SIG-M5 treated with dmso at 0.1 percent for 504 hours (cell line): Measurements from ENCODE around the gene MECP2.
"Not testable (repeated sequence)": the region's sequence is repeated elsewhere in the genome, so short reads cannot be mapped to it uniquely, and the experiment has no call there.

ENCODE experiments used
- DNase-seq: peaks from one replicate; lab custom pipeline; 2025; ENCODE audit not compliant: unreplicated experiment; lab: John Stamatoyannopoulos, UW

Gene MECP2

GRCh38 chrX:154097589-154098541 is at the start of gene MECP2:
Gene MECP2 (minus strand): TSS chrX:154097717.
- peak; percentile 88 for DNase-seq

- not testable (repeated sequence) for DNase-seq
Measured at GRCh38 chrX:154144010-154144409, 46.5 kb upstream of the MECP2 start, which contains the start of gene OPN1LW. Gene OPN1LW (plus strand): TSS chrX:154144243. CDS start chrX:154144284, 41 bp downstream.

DNA sequence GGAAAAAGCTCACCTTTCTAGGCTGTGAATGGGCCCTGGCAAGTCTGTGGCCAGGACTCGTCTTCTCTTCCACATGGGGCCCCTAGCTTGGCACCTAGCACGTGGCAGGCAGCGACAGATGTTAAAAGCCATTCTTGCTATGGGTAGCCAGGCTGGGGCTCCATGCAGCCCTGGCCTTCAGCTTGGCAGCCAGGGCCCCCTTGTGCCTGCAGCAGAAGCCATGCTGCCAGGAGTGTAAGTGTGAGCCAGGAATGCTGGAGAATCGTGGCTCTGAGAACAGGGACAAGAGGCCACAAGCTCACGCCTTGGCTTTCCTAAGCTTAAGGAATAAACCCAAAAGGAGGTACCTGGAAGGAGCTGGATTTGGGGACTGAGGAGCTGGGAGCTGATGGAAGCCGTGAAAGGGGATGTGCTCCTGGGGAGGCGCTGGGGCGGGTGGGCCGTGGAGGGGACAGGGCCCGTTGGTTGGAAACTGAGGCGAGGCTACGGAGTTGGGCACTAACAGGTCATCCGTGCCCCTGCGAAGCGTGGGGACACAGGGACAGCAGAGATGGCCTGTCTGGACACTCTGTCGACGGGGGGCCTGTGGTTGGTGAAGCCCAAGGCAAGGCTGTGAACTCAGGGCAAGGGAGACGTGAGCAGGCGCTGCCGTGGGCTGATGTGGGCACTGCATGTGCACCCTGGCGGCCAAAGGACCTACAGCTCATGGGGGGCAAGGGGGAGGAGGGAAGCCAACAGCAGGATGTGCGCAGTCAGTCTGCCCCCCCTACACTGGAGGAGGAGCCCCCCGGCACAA is 45.6 kb upstream of the MECP2 start:
- DNase-seq, result no peak

GRCh38 chrX:154142386-154142785 is 44.9 kb upstream of the MECP2 start:
- DNase-seq, result no peak

DNA sequence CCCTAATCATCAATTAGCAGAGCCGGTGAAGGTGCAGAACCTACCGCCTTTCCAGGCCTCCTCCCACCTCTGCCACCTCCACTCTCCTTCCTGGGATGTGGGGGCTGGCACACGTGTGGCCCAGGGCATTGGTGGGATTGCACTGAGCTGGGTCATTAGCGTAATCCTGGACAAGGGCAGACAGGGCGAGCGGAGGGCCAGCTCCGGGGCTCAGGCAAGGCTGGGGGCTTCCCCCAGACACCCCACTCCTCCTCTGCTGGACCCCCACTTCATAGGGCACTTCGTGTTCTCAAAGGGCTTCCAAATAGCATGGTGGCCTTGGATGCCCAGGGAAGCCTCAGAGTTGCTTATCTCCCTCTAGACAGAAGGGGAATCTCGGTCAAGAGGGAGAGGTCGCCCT is 43.2 kb upstream of the MECP2 start:
- no peak for DNase-seq

GRCh38 chrX:154140206-154140605 is 42.7 kb upstream of the MECP2 start:
- no peak for DNase-seq

DNA sequence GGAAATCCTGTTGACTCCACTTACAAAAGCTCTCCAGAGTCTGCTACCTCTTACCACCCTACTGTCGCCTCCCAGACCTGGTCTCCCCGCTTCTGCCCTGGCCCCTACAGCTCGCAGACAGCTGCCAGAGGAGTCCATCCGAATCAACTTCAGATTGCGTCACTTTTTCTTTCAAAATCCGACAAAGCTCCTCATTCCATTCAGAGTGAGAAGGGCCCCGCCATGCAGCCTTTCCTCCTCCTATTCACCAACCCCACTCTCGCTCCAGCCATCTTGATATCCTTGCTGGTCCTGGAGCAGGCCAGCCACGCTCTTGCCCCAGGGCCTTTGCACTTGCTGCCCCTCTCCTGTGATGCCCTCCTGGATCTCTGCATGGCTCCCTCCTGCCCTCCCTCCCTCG is 41.3 kb upstream of the MECP2 start:
- no peak for DNase-seq

DNA sequence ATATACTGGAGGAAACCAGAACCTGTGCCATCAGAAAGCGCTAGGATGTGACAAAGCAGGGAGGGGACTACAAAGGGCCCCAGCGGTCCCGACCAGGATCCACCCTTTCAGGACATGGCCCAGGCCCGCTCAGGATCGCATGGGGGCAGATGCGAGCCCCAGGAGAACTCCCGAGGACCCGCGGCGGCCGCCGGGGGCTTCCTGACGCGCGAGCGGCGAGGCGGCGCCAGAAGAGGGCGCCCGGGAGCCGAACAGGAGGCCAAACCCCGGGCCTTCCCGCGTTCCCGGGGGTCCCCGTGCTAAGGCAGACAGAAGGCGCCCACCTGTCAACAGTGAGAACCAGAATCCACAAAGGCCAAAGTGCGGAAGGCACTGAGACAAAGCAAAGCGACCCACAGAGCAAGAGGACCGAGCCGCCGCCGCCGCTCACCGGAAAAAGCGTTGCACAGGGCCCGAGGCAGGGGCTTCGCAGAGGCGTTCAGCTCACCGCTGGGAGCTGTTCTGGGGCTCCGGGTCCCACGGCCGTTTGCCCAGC is 39.2 kb upstream of the MECP2 start:
- DNase-seq, result peak; percentile 18

GRCh38 chrX:154135458-154136229 is 38.1 kb upstream of the MECP2 start:
- no peak for DNase-seq

GRCh38 chrX:154132366-154132765 is 34.8 kb upstream of the MECP2 start:
- no peak for DNase-seq

GRCh38 chrX:154131955-154132354 is 34.4 kb upstream of the MECP2 start:
- DNase-seq, result no peak

DNA sequence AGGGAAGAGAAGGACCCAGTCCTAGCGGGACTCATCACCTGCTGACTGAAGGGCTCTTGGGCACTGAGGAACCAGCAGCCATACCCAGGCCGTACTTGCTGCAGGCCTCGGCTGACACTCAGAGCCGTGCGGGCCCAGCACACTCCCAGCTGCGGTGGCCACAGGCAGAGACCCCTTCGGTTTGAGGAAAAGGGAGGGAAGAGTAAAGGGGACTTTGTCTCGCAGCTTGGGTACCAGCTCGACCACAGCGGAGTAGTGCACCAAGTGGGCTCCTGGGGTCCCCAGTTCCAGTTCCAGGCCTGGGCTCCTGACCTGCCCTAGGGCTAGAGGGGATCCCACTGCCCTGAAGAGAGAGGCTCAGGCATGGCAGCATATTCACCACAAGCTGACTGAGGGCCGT is 28.6 kb upstream of the MECP2 start:
- no peak for DNase-seq

DNA sequence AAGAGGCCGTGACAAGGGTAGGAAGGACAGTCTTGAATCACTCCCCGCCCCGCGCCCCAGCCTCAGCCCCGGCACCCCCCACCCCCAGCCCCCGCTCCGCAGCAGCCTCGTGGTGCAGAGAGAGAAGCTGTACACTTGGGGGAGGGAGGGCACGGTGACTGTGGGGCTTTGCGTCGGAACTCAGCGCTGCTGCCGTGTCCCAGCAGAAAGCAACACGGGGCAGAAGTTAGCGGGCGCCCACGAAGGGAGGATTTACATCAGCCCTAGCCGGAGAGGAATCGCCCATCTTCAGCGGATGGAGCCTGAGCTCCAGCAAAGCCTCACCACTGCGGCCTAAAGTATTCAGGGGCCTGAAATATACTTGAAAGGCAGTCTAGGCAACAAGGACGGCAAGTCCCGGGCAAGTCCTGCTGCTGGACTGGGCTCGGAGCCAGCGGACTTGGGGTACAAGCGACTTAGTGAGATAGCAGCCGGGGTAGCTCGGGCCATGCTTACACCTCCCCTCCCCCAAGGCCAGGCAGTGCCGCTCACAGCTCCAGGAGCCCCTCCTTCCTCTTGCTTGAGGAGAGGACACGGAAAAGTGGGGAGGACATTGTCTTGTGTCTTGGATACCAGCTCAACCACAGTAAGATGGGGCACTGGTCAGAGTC is 28.0 kb upstream of the MECP2 start:
- DNase-seq, result no peak

DNA sequence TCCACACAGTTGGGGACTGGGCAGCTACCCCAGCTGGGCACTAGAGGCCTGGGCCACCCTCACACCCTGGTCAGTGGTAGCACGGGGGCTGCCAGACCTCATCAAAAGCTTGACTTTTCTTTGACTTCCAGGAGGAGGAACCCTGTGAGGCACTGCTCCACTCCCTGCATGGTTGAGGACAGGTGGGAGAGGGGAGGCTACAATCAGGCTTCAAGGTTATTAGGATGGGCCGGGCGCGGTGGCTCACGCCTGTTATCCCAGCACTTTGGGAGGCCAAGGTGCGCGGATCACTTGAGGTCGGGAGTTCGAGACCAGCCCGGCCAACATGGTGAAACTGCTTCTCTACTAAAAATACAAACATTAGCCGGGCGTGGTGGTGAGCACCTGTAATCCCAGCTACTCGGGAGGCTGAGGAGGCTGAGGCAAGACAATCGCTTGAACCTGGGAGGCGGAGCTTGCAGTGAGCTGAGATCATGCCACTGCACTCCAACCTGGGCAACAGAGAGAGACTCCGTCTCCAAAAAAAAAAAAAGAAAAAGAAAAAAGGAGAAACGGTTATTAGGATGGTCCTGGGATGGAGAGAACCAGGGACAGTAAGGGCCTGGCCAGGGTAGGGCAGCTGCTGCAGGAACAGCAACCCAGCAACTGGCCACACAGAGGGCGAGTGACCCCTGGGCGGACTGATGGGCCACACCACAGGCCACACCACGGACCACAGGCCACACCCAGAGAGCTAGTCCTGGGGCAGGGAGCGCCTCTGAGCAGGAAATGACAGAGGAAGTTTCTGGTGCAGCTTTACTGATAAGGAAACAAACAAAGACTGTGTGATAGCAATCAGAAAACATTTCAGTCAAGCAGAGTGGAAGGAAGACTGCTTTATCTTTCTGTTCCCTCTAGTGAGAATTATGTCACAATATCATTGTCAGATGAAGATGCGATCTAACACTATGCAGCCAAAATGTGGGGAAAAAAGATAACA is 26.0 kb upstream of the MECP2 start:
- DNase-seq, result peak; percentile 54

DNA sequence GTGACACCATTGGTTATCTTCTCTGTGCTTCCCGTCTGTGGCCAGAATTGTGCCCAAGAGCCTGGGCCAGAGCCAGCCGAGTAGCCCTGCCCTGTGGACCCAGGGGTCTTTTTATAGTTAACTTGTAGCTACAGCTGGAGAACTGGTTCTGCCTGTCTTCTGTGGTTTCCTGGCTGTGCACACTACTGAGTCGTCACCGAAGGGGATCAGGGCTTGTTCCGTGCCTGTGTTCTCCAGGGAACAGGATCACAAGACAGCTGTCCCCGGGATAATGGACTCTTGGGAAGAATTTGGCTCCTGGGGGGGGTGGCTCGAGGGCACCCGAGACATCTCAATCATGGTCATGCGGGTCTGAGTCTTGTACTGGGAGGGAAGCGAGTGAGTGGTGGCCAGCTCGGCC is 24.4 kb upstream of the MECP2 start:
- peak; percentile 34 for DNase-seq

DNA sequence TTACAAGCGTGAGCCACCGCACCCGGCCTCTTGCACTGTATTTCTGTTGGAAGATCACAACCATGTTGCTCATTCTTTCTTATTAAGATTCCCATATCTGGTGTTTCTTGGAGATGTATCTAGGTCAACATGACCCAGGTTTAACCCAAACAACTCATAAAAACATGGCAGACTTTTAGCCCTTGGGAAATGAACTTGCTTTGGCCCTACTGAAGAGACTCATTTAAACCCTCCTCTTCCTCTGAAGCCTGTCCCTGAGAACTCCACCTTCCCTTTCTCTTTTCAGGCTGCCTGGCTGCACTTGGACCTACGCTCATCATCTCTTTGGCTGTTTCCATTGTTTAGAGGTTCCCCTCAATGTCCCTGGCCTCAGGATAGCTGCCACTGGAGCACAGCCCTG is 23.7 kb upstream of the MECP2 start:
- no peak for DNase-seq

GRCh38 chrX:154120567-154120966 is 23.1 kb upstream of the MECP2 start:
- no peak for DNase-seq

DNA sequence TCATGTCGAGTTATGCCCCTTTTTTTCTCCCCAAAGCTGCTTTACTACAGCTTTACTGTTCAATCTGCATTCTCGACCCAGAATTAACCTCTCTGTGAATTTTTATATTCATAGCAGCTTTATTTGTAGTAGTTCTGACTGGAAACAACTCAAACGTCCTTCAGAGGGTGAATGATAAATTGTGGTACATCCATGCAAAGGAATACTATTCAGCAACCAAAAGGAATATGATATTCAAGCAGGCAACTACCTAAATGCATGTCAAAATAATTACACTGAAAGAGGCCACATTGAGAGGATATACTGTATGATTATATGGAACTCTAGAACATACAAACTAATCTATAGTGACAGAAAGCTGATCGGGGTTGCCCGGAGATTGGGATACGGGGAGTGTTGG is 20.0 kb upstream of the MECP2 start:
- no peak for DNase-seq
